Skin of body (tissue), 2 donors: Measurements from ENCODE around the gene CCNL2. TPM values are rescaled to one million over a fixed set of nuclear protein-coding genes. Genes with fewer than 3 reads are reported as not detected.
A peak's percentile ranks its signal among the peaks of the same experiment; 100 is the strongest.
"Not testable (repeated sequence)": the region's sequence is repeated elsewhere in the genome, so short reads cannot be mapped to it uniquely, and the experiment has no call there.

Experiments used
- DNase-seq: peaks from one replicate; lab custom pipeline; 2025; lab: John Stamatoyannopoulos, UW
- total RNA-seq: library from RNA; depleted of rRNA; stranded (reverse); fragments of >200 nt; gene quantifications from one replicate; pipeline ENCODE4 v1.2.3, GENCODE V29; 2014

The CCNL2 gene
- total RNA-seq, 1 donor from 2014 or later, result 178 TPM

GRCh38 chr1:1432274-1432950, 33.3 kb upstream of the CCNL2 start:
- peak; percentile 46 for DNase-seq

- DNase-seq, result no peak
These were observed 32.7 kb upstream of the CCNL2 start for GRCh38 chr1:1431845-1432273.

GRCh38 chr1:1430992-1431844, 32.1 kb upstream of the CCNL2 start:
- no peak for DNase-seq

- peak; percentile 44 for DNase-seq
These were observed 31.2 kb upstream of the CCNL2 start for GRCh38 chr1:1430114-1430982.

- no peak for DNase-seq
These were observed 30.5 kb upstream of the CCNL2 start for GRCh38 chr1:1429671-1430073.

- DNase-seq, result not testable (repeated sequence)
These were observed 29.8 kb upstream of the CCNL2 start for GRCh38 chr1:1428967-1429366.

- no peak for DNase-seq
These were observed 29.0 kb upstream of the CCNL2 start for GRCh38 chr1:1428174-1428573.

GRCh38 chr1:1427820-1428148, 28.6 kb upstream of the CCNL2 start:
- no peak for DNase-seq

GRCh38 chr1:1427106-1427819, 28.1 kb upstream of the CCNL2 start:
- DNase-seq, result no peak

GRCh38 chr1:1426496-1427105, 27.5 kb upstream of the CCNL2 start:
- no peak for DNase-seq

GRCh38 chr1:1425753-1426495, 26.8 kb upstream of the CCNL2 start:
- no peak for DNase-seq

- no peak for DNase-seq
These were observed 26.3 kb upstream of the CCNL2 start for GRCh38 chr1:1425426-1425752.

- no peak for DNase-seq
These were observed 25.6 kb upstream of the CCNL2 start for GRCh38 chr1:1424707-1425106.

GRCh38 chr1:1423245-1423597, 24.1 kb upstream of the CCNL2 start:
- no peak for DNase-seq

- no peak for DNase-seq
These were observed 23.5 kb upstream of the CCNL2 start for GRCh38 chr1:1422465-1423244.

- DNase-seq, result no peak
These were observed 22.9 kb upstream of the CCNL2 start for GRCh38 chr1:1421907-1422464.

- DNase-seq, result no peak
These were observed 22.2 kb upstream of the CCNL2 start, which contains the start of gene ANKRD65 for GRCh38 chr1:1421147-1421906. ANKRD65 (minus strand) TSS chr1:1421276; CDS start chr1:1421005, 271 bp downstream.

GRCh38 chr1:1420654-1421141, 21.6 kb upstream of the CCNL2 start:
- DNase-seq, result no peak
